ENCODE data around the gene PPAN. TPM values are rescaled to one million over a fixed set of nuclear protein-coding genes. Genes with fewer than 3 reads are reported as not detected.

The PPAN gene
- polyA plus RNA-seq, 3 donors = 7.2 to 26.2 (median 7.6) TPM

DNA sequence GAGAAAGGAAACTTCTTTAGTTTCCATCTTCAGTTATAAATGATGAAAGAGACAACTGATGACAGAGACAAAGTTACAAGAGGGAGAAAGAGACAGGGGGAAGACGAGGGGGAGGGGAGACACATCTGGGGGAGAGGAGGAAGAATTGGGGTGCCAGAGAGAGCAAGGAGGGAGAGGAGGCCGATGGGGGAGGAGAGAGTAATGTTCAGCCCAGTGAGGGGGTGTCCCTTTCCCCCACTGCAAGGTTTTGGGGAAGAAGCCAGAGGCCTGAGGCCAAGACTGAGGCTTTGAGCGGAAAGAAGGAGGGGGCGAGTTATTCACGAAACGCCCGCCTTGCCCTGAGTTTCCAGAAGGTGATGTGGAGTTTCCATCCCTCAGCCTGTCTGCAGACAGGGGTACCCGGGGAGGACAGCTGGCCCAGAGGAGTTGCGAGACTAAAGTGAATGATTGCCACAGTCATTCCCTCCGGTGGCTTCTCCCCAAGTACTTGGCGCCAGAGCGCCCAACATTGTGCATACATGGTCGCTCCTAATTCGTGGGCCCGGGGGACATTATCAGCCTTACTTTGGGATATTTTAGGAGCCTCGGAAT is 558 bp upstream of the PPAN start:
- H2AFZ ChIP-seq (ENCODE audit: insufficient read depth, low read depth, low read length, poor library complexity, severe bottlenecking) = peak overlapping the region; percentile 78
- peak overlapping the region in 1 of 2 donors; percentile 72 for H3K4me3 Mint-ChIP-seq
- peaks cover 33 to 37% of the 10 kb centered on the region in 2 donors for H3K36me3 Mint-ChIP-seq

DNA sequence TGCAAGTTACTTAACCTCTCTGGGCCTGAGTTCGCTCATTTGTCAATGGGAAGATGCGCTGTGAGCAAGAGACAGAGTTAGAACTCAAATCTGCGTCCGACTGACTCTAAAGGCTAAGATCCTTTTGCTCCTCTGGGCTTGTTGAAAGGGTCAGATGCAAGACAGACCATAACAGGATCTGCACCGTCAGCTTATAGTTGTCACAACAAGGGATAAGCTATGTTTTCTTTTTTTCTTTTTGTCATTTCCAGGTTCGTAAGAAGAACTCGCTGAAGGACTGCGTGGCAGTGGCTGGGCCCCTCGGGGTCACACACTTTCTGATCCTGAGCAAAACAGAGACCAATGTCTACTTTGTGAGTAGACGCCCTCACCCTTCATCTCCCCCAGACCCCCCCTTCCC is 1.1 kb downstream of the PPAN start:
- H2AFZ ChIP-seq (ENCODE audit: insufficient read depth, low read depth, low read length, poor library complexity, severe bottlenecking) = no peak overlapping the region
- no peak for DNase-seq
- intact Hi-C loops (cut with micrococcal nuclease) = loop anchor here in 1 of 2 donors (10.0 kb wide), 1 partner anchor 88 kb away; the partner anchor contains the start of gene DNMT1
- peaks cover 35 to 44% of the 10 kb centered on the region in 2 donors for H3K36me3 Mint-ChIP-seq
- H3K9ac ChIP-seq (ENCODE audit: insufficient read depth, low read length, poor library complexity, severe bottlenecking) = peak overlapping the region; percentile 70
- peak overlapping the region in 1 of 2 donors; percentile 72 for H3K27ac ChIP-seq (ENCODE audit: low read depth in 1 of 2, low read length in 2 of 2)
- peaks cover 52 to 63% of the 10 kb centered on the region in 2 donors for H3K4me1 ChIP-seq (ENCODE audit: control insufficient read depth in 1 of 2, insufficient read depth in 2 of 2, low read length in 2 of 2)
- H3K9me3 Mint-ChIP-seq = no peaks in the 10 kb centered on the region
- 94% methylated on average over 5 of the region's 10 CpGs for WGBS (ENCODE audit: insufficient coverage)
- no peaks in the 10 kb centered on the region for H3K27me3 ChIP-seq (ENCODE audit: control insufficient read depth in 2 of 2, insufficient read depth in 2 of 2, low read length in 2 of 2)
- peak overlapping the region in 1 of 3 experiments; percentile 77 for H3K4me3 ChIP-seq (replicated peaks in 1 of 3; ENCODE audit: low read depth in 2 of 3, low read length in 3 of 3)
- peak overlapping the region in 1 of 2 donors; percentile 83 for H3K4me3 Mint-ChIP-seq
- H4K20me1 ChIP-seq (ENCODE audit: insufficient read depth, low read length) = peaks cover 17% of the 10 kb centered on the region
- TF ChIP-seq, protein P1, sequence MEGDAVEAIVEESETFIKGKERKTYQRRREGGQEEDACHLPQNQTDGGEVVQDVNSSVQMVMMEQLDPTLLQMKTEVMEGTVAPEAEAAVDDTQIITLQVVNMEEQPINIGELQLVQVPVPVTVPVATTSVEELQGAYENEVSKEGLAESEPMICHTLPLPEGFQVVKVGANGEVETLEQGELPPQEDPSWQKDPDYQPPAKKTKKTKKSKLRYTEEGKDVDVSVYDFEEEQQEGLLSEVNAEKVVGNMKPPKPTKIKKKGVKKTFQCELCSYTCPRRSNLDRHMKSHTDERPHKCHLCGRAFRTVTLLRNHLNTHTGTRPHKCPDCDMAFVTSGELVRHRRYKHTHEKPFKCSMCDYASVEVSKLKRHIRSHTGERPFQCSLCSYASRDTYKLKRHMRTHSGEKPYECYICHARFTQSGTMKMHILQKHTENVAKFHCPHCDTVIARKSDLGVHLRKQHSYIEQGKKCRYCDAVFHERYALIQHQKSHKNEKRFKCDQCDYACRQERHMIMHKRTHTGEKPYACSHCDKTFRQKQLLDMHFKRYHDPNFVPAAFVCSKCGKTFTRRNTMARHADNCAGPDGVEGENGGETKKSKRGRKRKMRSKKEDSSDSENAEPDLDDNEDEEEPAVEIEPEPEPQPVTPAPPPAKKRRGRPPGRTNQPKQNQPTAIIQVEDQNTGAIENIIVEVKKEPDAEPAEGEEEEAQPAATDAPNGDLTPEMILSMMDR (IDR thresholded peaks at IDR 0.05) = no peak
- peaks cover 1 to 3% (median 2%) of the 10 kb centered on the region in 3 donors for H3K27me3 Mint-ChIP-seq (ENCODE audit: low read depth in 3 of 3)
- H3K27ac Mint-ChIP-seq = peak overlapping the region in 6 of 7 donors; percentile 64 to 90 (median 84)
- H3K9me3 ChIP-seq (replicated peaks in 1 of 2; ENCODE audit: control insufficient read depth in 1 of 2, insufficient read depth in 1 of 2, low read length in 2 of 2) = no peaks in the 10 kb centered on the region
- H3K4me2 ChIP-seq (replicated peaks; ENCODE audit: extremely low read depth, low read length, poor library complexity, severe bottlenecking) = peak overlapping the region; percentile 70
- H3K36me3 ChIP-seq (replicated peaks in 1 of 2; ENCODE audit: control insufficient read depth in 1 of 2, insufficient read depth in 2 of 2, low read length in 2 of 2) = peaks cover 34 to 42% of the 10 kb centered on the region in 2 donors
- H3K4me1 Mint-ChIP-seq = peaks cover 53% of the 10 kb centered on the region
- H3K79me2 ChIP-seq (ENCODE audit: insufficient read depth, low read length) = peaks cover 33% of the 10 kb centered on the region

More for the DNA sequence above, 558 bp upstream of the PPAN start:
- no peaks in the 10 kb centered on the region for H3K9me3 Mint-ChIP-seq
- intact Hi-C loops (cut with micrococcal nuclease) = loop anchor here in 1 of 2 donors (1.0 to 10.0 kb wide), 2 partner anchors 14 to 89 kb away; partner anchors contain the start of genes DNMT1 and EIF3G
- H3K4me1 Mint-ChIP-seq = peaks cover 46% of the 10 kb centered on the region
- Histone ChIP-seq H3K27ac (ENCODE audit: low read depth in 1 of 2, low read length in 2 of 2) (peak overlapping the region in 1 of 2 donors; percentile 72), H3K79me2 (ENCODE audit: insufficient read depth, low read length) (peaks cover 33% of the 10 kb centered on the region), H4K20me1 (ENCODE audit: insufficient read depth, low read length) (peaks cover 17% of the 10 kb centered on the region), H3K4me1 (ENCODE audit: control insufficient read depth in 1 of 2, insufficient read depth in 2 of 2, low read length in 2 of 2) (peaks cover 45 to 56% of the 10 kb centered on the region in 2 donors), H3K27me3 (ENCODE audit: control insufficient read depth in 2 of 2, insufficient read depth in 2 of 2, low read length in 2 of 2) (no peaks in the 10 kb centered on the region), H3K36me3 (replicated peaks in 1 of 2; ENCODE audit: control insufficient read depth in 1 of 2, insufficient read depth in 2 of 2, low read length in 2 of 2) (peaks cover 28 to 34% of the 10 kb centered on the region in 2 donors), H3K9ac (ENCODE audit: insufficient read depth, low read length, poor library complexity, severe bottlenecking) (no peak overlapping the region), H3K4me2 (replicated peaks; ENCODE audit: extremely low read depth, low read length, poor library complexity, severe bottlenecking) (peak overlapping the region; percentile 70), H3K9me3 (replicated peaks in 1 of 2; ENCODE audit: control insufficient read depth in 1 of 2, insufficient read depth in 1 of 2, low read length in 2 of 2) (no peaks in the 10 kb centered on the region), H3K4me3 (replicated peaks in 1 of 3; ENCODE audit: low read depth in 2 of 3, low read length in 3 of 3) (peak overlapping the region in 1 of 3 experiments; percentile 77)
- TF ChIP-seq, protein P1 (IDR thresholded peaks at IDR 0.05) = no peak
- WGBS (ENCODE audit: insufficient coverage) = 12% methylated on average over 15 of the region's 16 CpGs
- DNase-seq = peak in 2 of 3 donors; percentile 30 to 33
- peak overlapping the region; percentile 50 to 92 (median 83) for H3K27ac Mint-ChIP-seq
- H3K27me3 Mint-ChIP-seq (ENCODE audit: low read depth in 3 of 3) = peaks cover 1 to 5% (median 3%) of the 10 kb centered on the region in 3 donors
